HG03469 (cell line): Measurements from ENCODE around the gene PGGHG.
"Not testable (repeated sequence)": the region's sequence is repeated elsewhere in the genome, so short reads cannot be mapped to it uniquely, and the experiment has no call there.

Experiments
- ATAC-seq: cut with Tn5 transposase; IDR thresholded peaks from one replicate; pipeline ENCODE4 v1.9.1; 2021; ENCODE audit warnings: mild to moderate bottlenecking, moderate library complexity, moderate number of reproducible peaks; ENCODE audit not compliant: unreplicated experiment

PGGHG gene

DNA sequence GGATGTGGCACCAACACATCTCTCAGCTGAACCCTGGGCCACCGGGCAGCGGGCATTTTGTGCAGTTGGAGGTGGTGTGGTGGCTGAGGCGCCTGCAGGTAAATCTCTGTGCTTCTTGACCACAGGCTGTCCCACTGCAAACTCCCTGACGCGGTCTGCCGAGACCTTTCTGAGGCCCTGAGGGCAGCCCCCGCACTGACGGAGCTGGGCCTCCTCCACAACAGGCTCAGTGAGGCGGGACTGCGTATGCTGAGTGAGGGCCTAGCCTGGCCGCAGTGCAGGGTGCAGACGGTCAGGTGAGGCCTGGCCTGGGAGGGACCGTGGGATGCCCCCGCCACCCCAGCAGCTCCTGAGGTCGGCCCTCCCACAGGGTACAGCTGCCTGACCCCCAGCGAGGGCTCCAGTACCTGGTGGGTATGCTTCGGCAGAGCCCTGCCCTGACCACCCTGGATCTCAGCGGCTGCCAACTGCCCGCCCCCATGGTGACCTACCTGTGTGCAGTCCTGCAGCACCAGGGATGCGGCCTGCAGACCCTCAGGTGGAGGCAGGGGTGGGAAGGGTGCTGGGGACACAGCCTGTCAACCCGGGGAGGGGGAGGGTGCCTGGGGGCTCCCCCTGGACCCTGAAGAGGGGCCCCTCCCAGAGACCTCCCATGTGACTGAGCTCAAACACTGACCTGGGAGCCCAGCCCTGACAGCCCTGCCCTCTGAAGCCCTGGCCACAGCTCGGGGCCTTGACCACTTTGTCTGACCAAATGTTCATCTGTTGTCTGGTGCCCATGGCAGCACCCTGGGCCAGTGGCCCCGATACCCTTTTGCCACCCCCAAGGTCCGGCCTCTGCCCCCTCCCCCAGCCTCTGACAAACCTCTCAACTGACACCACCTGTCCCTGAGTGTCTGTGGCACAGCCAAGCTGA, 4.6 kb upstream of the PGGHG start:
- no peak for ATAC-seq

DNA sequence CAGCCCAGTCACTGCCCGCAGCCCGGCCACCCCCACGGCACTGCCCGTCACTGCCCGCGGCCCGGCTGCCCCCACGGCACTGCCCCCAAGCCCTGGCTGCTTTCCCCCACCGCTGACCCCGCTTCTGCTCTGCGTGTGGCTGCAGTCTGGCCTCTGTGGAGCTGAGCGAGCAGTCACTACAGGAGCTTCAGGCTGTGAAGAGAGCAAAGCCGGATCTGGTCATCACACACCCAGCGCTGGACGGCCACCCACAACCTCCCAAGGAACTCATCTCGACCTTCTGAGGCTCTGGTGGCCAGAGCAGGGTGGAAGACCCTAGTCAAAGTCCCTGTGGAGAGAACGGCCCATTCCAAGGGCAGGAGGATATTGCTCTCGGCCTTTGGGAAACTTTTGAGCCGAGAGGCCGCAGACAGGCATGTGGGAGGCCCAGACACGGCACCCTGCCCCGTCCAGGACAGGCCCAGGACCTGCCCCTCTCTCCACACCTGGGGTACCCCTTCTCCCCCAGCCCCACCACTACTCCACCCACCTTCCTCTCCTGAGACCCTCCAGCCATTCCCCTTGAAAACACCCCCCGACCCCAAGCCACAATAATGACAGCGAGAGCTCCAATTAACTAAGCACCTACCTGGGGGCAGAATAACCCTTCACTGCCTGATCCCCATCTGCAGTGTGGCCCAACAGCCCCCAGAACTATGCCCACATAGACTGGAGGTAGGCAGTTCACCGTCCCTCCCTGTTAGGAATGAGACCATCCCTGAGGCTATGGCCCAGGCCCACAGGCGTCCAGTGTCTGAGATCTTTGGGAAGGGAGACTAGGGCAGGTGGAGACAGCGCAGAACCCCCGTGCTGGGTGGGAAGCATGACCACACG, 3.7 kb upstream of the PGGHG start:
- no peak for ATAC-seq

DNA sequence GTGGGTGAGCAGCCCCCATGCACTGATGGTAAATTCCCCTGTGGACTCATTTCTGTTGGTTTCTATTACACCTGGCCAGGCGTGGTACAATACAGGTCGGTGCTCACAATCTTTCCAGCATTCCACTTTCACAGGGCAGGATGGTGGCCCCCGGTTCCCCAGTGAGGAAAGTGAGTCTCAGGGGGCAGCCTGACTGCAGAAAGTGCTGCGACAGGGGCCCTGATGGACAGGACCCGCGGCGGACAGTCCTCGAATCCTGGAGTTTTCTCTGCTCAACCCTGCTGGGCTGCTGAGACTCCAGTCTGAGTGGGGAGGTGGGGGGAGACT, 3.1 kb upstream of the PGGHG start:
- ATAC-seq = no peak

DNA sequence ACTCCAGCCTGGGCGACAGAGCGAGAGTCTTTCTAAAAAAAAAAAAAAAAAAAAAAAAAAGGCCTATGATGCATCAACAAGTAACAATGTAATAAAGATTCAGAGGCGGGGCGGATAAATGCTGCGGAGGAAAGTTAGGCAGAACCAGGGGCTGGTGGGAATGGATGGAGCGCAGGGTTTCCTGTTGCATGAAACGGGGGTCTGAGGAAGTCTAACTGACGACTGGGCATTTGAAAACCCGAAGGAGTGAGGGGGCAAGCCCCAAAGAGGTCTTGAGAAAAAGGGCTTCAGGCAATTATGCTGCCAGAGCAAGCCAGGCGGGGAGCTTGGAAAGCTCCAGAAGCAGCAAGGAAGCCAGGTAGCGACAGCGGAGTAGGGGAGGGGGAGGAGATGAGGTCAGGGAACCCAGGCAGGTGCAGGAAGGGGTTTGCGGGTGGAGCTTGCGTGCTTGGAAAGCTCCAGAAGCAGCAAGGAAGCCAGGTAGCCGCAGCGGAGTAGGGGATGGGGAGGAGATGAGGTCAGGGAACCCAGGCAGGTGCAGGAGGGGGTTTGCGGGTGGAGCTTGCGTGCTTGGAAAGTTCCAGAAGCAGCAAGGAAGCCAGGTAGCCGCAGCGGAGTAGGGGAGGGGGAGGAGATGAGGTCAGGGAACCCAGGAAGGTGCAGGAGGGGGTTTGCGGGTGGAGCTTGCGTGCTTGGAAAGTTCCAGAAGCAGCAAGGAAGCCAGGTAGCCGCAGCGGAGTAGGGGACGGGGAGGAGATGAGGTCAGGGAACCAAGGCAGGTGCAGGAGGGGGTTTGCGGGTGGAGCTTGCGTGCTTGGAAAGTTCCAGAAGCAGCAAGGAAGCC, 1.7 kb upstream of the PGGHG start:
- ATAC-seq = not testable (repeated sequence)

DNA sequence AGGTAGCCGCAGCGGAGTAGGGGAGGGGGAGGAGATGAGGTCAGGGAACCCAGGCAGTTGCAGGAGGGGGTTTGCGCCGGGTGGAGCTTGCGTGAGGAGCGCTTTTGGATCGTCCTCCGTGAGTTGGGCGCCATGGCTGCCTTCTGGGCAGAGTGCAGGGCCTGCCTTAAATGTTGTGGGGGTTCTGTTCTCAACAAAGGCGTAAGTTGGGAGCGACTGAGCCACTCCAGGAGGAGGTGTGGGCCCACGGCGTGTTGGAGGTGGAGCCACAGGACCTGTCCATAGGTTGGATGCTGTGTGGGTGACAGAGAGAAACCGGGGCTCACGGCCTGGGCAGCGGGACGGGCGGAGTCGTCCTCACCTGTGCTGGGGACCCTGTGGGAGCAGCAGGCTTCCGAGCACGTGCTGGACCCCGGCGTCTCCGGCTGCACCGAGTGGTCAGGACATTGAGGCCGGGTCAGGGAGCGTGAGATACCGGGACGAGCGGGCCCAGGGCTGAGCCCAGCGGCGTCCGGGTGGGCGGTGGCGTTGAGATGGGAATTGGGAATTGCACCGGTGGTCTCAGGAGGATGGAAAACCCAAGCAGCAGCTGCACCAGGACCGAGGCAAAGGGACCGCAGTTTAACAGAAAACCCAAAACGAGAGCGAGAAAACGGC, 977 bp upstream of the PGGHG start:
- ATAC-seq = no peak

DNA sequence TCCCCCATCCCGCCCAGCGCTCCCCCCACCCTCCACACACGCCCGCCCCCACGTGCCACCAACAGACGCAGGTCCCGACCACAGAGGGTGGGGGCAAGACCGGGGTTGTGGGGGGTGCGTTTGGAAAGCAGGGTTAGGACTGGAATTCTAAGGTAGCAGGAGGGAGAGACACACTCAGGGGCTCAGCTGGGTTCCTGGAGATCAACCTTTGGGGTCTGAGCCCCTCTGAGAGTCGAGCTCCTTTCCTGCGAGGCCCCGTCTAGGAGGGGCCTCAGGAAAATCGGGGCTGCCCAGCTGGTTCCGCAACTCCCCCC, 429 bp downstream of the PGGHG start:
- no peak for ATAC-seq

DNA sequence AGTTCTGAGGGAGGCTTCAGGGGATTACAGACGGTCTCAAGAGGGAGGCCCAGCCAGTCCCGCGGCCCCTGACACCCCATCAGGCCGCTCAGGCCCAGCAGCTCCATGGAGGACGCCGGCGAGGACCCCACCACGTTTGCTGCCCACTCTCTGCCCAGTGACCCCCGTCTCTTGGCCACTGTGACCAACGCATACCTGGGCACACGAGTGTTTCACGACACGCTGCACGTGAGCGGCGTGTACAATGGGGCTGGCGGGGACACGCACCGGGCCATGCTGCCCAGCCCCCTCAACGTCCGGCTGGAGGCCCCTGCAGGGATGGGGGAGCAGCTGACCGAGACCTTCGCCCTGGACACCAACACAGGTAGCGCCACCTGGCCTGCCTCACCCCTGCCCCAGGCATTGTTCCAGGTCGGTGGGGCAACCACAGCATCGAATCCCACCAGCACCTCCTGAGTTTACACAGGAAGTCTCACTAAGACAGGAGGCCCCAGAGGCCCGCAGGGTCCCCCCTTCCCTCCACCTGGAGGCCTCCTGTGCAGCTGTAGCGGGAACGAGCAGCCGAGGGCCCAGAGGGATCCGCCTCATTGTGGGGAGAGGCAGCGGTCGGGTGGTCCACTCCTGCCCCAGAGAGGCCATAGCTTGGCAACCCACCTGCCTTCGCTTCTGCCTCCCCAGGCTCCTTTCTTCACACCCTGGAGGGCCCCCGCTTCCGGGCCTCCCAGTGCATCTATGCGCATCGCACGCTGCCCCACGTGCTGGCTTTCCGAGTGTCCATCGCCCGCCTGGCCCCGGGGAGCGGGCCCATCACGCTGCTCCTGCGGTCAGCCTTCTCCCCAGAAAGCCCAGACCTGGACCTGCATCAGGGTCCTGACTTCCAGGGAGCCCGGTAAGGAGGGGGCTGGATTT, 1.0 kb downstream of the PGGHG start:
- ATAC-seq = no peak

DNA sequence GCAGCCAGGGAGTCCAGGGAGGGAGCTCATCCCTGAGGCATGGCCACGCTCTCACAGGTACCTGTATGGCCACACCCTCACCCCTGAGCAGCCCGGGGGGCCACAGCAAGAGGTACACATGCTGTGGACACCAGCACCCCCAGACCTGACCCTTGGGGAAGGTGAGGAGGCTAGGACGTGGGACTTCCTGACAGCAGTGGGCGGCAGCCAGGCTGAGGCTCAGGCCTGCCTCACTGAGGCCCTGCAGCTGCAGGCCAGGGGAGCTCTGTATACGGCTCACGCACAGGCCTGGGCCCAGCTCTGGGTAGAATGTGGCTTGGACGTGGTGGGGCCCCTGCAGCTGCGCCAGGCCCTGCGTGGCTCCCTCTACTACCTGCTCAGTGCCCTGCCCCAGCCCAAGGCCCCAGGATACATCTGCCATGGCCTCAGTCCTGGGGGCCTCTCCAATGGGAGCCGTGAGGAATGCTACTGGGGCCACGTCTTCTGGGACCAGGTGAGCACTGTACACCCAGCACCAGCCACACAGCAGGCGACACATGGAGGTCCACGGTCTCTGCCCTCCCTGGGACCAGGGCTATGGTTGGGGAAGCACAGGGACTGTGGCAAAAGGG, 1.8 kb downstream of the PGGHG start:
- no peak for ATAC-seq

DNA sequence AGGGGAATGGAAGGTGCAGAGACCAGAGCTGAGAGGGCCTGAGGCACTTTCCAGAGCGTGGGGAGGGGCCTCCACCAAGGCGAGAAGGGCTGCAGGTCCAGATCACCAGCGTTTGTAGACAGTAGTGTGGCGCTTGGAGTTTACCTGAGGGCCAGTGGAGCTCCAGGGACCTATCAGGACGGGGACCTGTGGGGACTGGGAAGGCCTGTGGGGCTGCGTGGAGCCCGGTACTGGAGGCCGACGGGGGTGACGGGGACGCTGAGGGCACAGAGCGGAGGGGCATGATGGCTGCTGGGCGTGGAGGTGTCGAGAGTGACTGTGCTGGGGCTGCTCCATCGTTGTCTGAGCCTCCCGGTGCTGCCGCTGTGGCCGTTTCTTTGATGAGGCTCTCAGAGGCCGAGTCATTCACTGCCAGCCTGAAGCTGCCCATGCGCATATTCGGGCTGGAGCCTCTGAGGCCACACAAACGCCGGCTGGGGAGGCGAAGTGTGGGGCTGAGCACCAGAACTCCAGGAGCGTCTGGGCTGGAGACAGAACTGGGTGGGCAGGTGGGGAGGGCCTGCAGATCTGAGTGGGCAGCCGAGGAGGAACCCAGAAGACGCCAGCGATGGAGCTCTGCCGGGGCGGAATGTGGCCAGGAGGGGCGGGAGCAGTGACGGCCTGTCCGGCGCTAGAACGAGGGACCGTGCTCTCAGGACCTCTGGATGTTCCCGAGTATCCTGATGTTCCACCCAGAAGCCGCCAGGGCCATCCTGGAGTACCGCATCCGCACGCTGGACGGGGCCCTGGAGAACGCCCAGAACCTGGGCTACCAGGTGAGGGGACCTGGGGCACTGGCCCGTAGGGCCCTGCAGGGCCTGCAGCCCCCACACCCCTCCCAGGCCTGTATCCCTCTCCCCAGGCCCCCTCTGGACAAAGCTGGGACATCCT, 2.6 kb downstream of the PGGHG start:
- no peak for ATAC-seq

DNA sequence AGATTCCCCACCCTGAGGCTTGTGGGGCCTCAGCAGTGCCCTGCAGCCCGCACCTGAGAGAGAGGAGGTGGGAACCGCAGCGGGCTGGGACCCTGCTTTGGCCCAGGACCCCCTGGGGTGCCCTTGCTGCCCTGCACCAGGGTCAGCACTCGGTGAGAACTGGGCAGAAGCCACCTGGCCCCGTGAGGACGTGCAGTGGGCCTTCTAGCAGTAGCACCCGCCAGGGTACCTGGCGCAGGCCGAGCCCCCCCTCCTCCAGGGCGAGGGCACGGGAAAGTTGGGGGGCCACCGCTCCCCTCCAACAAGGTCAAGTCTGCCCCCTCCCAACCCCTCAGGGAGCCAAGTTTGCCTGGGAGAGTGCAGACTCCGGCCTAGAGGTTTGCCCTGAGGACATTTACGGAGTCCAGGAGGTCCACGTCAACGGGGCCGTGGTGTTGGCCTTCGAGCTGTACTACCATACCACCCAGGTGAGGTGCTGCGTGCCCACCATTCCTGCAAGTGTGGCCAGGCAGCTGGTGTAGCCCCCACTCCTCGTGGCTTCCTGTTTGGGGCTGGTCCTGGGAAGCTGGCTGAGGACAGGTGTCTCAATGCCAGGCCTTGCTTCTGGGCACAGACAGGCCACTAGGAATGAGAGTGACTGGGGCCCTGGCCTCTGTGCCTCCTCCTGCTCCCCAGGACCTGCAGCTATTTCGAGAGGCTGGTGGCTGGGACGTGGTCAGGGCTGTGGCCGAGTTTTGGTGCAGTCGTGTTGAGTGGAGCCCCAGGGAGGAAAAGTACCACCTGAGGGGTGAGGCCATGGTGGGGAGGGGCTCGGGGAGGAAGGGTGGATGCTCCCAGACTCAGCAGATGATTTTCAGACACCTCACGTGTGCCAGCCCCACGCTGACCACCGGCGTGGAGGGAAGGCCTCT, 3.5 kb downstream of the PGGHG start:
- no peak for ATAC-seq

DNA sequence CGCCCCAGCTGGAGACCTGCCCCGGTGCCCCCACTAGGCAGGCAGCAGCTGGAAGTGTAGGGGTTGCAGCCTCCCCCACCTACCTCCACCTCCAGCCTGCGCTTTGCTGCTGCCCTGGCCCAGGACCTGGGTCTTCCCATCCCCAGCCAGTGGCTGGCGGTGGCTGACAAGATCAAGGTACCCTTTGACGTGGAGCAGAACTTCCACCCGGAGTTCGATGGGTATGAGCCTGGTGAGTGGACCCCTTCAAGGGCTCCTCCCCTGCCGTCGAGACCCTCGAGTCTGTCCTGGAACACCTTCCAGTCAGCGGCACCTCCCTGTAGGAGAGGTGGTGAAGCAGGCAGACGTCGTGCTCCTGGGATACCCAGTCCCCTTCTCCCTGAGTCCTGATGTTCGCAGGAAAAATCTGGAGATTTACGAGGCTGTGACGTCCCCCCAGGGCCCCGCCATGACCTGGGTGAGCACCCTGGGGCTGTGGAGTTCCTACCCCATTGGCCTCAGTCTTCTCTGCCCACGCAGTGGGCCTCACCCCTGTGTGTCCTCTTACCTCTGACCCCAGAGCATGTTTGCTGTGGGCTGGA, 4.4 kb downstream of the PGGHG start:
- ATAC-seq = no peak

DNA sequence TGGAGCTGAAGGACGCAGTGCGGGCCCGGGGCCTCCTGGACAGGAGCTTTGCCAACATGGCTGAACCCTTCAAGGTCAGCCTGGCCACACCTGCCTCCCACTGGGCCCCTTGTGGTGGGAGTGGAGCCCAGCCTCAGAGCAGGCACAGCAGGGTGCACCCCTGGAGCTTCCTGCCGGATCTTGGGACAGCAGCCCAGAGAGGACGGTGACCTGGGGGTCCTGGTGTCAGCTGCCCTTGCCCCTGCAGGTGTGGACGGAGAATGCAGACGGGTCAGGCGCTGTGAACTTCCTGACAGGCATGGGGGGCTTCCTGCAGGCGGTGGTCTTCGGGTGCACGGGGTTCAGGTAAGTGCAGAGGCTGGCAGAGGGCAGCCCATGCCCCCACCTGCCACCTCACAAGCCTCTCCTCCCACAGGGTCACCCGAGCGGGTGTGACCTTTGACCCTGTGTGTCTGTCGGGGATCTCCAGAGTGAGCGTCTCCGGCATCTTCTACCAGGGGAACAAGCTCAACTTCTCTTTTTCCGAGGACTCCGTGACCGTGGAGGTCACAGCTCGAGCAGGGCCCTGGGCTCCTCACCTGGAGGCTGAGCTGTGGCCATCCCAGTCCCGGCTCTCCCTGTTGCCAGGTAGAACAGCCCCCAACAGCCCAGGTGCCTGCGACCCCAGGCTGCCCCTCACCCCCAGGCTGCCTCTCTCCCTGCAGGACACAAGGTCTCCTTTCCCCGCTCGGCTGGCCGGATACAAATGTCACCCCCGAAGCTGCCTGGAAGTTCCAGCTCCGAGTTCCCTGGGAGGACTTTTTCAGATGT, 5.1 kb downstream of the PGGHG start:
- no peak for ATAC-seq

DNA sequence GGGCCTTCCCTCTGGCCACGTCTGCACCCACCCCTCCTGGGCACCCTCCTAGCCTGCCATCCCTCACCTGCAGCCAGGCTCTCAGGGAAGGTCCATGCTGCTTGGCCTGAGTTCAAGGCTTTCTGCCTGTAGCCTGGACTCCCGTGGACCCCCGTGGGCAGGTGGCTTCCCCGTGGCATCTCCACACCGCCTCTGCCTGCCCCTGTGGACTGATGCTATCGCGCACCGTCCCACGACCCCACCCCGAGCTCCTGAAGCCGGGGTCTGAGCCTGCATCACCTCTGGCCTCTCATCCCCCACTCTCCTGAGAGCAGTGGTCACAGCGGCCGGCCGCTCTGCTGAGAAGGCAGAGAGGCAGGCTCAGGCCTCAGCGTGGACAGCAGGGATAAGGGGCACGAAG, 5.9 kb downstream of the PGGHG start:
- ATAC-seq = no peak

DNA sequence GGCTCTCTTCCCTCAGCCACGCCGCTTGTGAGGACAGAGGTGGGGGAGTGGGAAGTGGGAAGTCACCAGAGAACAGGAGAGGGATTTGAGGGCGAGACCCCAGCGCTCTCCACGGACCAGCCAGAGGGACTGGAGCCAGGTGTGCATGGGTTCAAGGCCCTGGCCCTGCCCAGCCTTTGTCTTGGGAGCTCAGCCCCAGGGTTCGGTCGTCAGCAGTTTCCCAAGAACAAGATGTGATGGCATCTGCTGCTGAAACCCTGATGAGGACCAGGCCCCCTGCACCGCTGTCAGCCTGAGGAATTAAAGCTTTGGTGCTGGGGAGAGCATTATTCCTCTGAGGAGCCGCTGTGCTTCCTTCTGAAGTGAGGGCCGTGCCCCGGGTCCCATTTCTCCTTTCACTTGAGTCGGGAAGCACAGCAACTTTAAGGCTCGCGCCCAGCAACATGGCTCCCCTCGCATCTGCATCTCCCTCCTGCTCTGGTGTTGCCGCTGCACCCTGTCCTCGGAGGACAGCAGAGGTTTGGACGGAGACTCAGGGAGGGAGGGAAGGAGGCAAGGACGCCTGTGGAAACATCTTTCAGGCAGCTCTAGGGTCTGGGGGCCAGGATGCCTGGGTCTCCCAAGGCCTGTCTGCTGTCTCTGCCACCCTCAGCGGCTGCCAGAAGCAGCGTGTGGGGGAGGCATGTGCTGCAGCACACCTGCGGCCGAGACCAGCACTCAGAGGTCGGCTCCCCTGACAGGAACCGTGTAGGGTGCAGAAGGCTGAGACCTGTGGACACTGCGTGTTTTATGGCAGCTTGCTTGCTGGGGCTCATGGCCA, 6.6 kb downstream of the PGGHG start:
- ATAC-seq = no peak
